HG02610 (cell line): Measurements from ENCODE around the gene POLR1C.
A peak's percentile ranks its signal among the peaks of the same experiment; 100 is the strongest.
"Not testable (repeated sequence)": the region's sequence is repeated elsewhere in the genome, so short reads cannot be mapped to it uniquely, and the experiment has no call there.

ENCODE experiments used
- ATAC-seq: cut with Tn5 transposase; IDR thresholded peaks from one replicate; pipeline ENCODE4 v1.9.1; 2021; ENCODE audit warnings: mild to moderate bottlenecking, moderate library complexity; ENCODE audit not compliant: unreplicated experiment

The POLR1C gene

DNA sequence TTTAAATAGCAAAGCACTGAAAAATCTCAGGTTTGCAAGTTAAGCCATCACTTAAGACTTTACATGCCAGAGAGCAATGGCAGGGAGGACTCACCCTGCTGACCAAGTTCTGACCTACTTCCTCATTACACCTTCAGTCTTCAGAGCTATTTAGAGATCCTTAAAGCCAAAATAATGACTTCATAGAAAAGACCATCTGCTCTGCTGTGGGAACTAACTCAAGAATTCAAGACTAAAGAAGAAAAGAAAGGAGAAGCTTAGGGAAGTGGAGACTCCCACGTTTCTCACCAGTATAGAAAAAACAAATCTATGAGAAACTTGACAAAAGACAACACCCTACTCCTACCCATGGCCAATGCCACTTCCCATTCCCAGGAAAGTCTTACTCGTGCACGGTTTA, 30.3 kb downstream of the POLR1C start:
- ATAC-seq = peak; percentile 41

DNA sequence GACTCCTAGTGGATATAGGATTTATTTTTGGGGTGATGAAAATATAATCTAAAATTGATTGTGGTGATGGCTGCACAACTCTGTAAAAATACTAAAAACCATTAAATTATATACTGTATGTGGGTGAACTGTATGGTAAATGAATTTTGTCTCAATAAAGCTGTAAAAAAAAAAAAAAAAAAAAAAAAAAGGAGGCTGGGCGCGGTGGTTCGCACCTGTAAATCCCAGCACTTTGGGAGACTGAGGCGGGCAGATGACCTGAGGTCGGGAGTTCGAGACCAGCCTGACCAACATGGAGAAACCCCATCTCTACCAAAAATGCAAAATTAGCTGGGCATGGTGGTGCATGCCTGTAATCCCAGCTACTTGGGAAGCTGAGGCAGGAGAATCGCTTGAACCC, 40.7 kb downstream of the POLR1C start:
- not testable (repeated sequence) for ATAC-seq

DNA sequence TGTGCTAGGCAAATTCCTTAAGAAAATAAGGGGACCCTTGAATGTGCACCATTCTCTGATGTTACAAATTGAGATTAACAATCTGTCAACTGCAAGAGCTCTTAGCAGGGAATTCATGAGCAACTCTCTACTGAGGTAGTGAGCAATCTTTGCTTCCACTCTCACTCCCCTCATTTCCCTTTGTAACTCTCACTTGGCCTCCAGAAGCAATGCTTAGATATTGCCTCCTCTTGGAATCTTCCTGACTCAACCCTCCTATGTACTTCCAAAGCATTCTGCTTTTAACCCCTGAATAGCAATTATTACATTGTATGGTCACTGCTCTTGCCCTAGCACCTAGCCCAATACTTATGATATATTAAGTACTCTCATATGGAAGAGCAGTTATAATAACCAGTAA, 42.4 kb downstream of the POLR1C start:
- no peak for ATAC-seq

DNA sequence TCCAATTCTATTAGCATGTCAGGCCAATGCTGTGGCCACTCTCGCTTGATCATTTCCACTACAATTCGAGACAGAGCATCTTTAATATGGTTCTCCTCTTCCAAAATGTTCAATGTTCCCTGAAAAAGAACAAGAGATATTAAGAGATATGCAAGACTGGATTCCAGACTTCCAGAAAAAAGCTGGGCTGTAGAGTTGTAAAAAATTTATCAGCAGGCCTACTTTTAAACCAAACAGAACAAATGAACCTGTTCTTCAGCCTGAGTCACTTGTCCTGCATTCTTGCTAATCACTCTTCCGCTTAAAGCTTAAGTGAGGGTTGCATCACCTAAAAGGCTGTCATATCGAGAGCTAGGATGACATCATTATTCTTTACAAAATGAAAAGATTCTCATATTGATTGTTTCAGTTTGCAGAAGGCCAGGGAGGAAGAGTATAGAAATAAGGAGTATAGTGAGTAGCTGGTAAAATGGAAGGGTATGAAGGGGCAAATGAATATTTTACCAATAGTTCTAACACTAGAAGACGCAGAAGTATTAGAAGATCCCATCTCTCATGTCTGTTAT, 54.1 kb downstream of the POLR1C start:
- no peak for ATAC-seq
